ENCODE data around the gene IL16. TPM values are rescaled to one million over a fixed set of nuclear protein-coding genes. Genes with fewer than 3 reads are reported as not detected.

The IL16 gene
- polyA plus RNA-seq, 1 donor (not counting 4 experiments of a cell fraction or from before 2014, with no cell fraction given), result not detected

- H3K9ac ChIP-seq (ENCODE audit: control insufficient read depth, extremely low read depth, insufficient read depth, low read length), result no peak overlapping the region
- TF ChIP-seq, protein P1, sequence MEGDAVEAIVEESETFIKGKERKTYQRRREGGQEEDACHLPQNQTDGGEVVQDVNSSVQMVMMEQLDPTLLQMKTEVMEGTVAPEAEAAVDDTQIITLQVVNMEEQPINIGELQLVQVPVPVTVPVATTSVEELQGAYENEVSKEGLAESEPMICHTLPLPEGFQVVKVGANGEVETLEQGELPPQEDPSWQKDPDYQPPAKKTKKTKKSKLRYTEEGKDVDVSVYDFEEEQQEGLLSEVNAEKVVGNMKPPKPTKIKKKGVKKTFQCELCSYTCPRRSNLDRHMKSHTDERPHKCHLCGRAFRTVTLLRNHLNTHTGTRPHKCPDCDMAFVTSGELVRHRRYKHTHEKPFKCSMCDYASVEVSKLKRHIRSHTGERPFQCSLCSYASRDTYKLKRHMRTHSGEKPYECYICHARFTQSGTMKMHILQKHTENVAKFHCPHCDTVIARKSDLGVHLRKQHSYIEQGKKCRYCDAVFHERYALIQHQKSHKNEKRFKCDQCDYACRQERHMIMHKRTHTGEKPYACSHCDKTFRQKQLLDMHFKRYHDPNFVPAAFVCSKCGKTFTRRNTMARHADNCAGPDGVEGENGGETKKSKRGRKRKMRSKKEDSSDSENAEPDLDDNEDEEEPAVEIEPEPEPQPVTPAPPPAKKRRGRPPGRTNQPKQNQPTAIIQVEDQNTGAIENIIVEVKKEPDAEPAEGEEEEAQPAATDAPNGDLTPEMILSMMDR (optimal IDR thresholded peaks at IDR 0.05 in 1 of 3, IDR thresholded peaks at IDR 0.05 in 1 of 3, conservative IDR thresholded peaks at IDR 0.05 in 1 of 3; ENCODE audit: extremely low read depth in 1 of 3, insufficient read depth in 2 of 3, low read length in 3 of 3), result no peak
- no peak for TF ChIP-seq EZH2 (IDR thresholded peaks at IDR 0.05; ENCODE audit: low read length)
- H3K4me2 ChIP-seq (ENCODE audit: control insufficient read depth, extremely low read depth, insufficient read depth, low read depth, low read length), result no peak overlapping the region
- no peak for FAIRE-seq
- no peaks in the 10 kb centered on the region for H3K4me1 ChIP-seq (ENCODE audit: control insufficient read depth, extremely low read depth, insufficient read depth, low read length)
- no peak for DNase-seq (ENCODE audit: low read depth, low spot score)
- no peak overlapping the region for H3K4me3 ChIP-seq (ENCODE audit: control insufficient read depth in 2 of 3, extremely low read depth in 1 of 3, insufficient read depth in 2 of 3, low read depth in 1 of 3, low read length in 3 of 3)
- no peaks in the 10 kb centered on the region for H3K9me3 ChIP-seq (ENCODE audit: control insufficient read depth, low read depth, low read length)
- no peak overlapping the region for H2AFZ ChIP-seq (ENCODE audit: control insufficient read depth, low read length)
- no peaks in the 10 kb centered on the region for H3K36me3 ChIP-seq (ENCODE audit: control insufficient read depth in 2 of 2, extremely low read depth in 1 of 2, insufficient read depth in 2 of 2, low read length in 2 of 2)
- H3K79me2 ChIP-seq (ENCODE audit: control insufficient read depth, insufficient read depth, low read length), result no peaks in the 10 kb centered on the region
- peaks cover 5% of the 10 kb centered on the region for H3K27me3 ChIP-seq (ENCODE audit: control insufficient read depth, extremely low read depth, insufficient read depth, low read length)
- no peaks in the 10 kb centered on the region for H3K9me1 ChIP-seq (ENCODE audit: control insufficient read depth, extremely low read depth, insufficient read depth, low read length)
- no peaks in the 10 kb centered on the region for H4K20me1 ChIP-seq (ENCODE audit: control insufficient read depth, extremely low read depth, insufficient read depth, low read length)
- dilution Hi-C loops (cut with MboI; ENCODE audit: extremely low pct_ligation_motif_present, low sequenced_read_pairs), result no loop called here
- H3K27ac ChIP-seq (ENCODE audit: control insufficient read depth, insufficient read depth, low read length), result no peak overlapping the region
Measured at GRCh38 chr15:81281766-81282605, 85.3 kb downstream of the IL16 start.

GRCh38 chr15:81282606-81282895 lies 85.9 kb downstream of the IL16 start:
- Histone ChIP-seq H3K27me3 (ENCODE audit: control insufficient read depth, extremely low read depth, insufficient read depth, low read length) (peaks cover 5% of the 10 kb centered on the region), H3K79me2 (ENCODE audit: control insufficient read depth, insufficient read depth, low read length) (no peaks in the 10 kb centered on the region), H3K4me1 (ENCODE audit: control insufficient read depth, extremely low read depth, insufficient read depth, low read length) (no peaks in the 10 kb centered on the region), H3K9me1 (ENCODE audit: control insufficient read depth, extremely low read depth, insufficient read depth, low read length) (no peaks in the 10 kb centered on the region), H3K36me3 (ENCODE audit: control insufficient read depth in 2 of 2, extremely low read depth in 1 of 2, insufficient read depth in 2 of 2, low read length in 2 of 2) (no peaks in the 10 kb centered on the region), H4K20me1 (ENCODE audit: control insufficient read depth, extremely low read depth, insufficient read depth, low read length) (no peaks in the 10 kb centered on the region), H3K27ac (ENCODE audit: control insufficient read depth, insufficient read depth, low read length) (no peak overlapping the region), H3K9me3 (ENCODE audit: control insufficient read depth, low read depth, low read length) (no peaks in the 10 kb centered on the region), H2AFZ (ENCODE audit: control insufficient read depth, low read length) (no peak overlapping the region), H3K4me3 (ENCODE audit: control insufficient read depth in 2 of 3, extremely low read depth in 1 of 3, insufficient read depth in 2 of 3, low read depth in 1 of 3, low read length in 3 of 3) (no peak overlapping the region), H3K9ac (ENCODE audit: control insufficient read depth, extremely low read depth, insufficient read depth, low read length) (no peak overlapping the region), H3K4me2 (ENCODE audit: control insufficient read depth, extremely low read depth, insufficient read depth, low read depth, low read length) (no peak overlapping the region)
- TF ChIP-seq EZH2 (IDR thresholded peaks at IDR 0.05; ENCODE audit: low read length), result no peak
- TF ChIP-seq, protein P1 (optimal IDR thresholded peaks at IDR 0.05 in 1 of 3, IDR thresholded peaks at IDR 0.05 in 1 of 3, conservative IDR thresholded peaks at IDR 0.05 in 1 of 3; ENCODE audit: extremely low read depth in 1 of 3, insufficient read depth in 2 of 3, low read length in 3 of 3), result no peak
- FAIRE-seq, result no peak
- dilution Hi-C loops (cut with MboI; ENCODE audit: extremely low pct_ligation_motif_present, low sequenced_read_pairs), result no loop called here
- DNase-seq (ENCODE audit: low read depth, low spot score), result no peak

Data from keratinocyte (primary cell).